HG03280 (cell line): Measurements from ENCODE around the gene NBL1.

Source experiments
- ATAC-seq: cut with Tn5 transposase; IDR thresholded peaks from one replicate; pipeline ENCODE4 v1.9.1; 2021; ENCODE audit warnings: mild to moderate bottlenecking, moderate library complexity; ENCODE audit not compliant: unreplicated experiment

The NBL1 gene

DNA sequence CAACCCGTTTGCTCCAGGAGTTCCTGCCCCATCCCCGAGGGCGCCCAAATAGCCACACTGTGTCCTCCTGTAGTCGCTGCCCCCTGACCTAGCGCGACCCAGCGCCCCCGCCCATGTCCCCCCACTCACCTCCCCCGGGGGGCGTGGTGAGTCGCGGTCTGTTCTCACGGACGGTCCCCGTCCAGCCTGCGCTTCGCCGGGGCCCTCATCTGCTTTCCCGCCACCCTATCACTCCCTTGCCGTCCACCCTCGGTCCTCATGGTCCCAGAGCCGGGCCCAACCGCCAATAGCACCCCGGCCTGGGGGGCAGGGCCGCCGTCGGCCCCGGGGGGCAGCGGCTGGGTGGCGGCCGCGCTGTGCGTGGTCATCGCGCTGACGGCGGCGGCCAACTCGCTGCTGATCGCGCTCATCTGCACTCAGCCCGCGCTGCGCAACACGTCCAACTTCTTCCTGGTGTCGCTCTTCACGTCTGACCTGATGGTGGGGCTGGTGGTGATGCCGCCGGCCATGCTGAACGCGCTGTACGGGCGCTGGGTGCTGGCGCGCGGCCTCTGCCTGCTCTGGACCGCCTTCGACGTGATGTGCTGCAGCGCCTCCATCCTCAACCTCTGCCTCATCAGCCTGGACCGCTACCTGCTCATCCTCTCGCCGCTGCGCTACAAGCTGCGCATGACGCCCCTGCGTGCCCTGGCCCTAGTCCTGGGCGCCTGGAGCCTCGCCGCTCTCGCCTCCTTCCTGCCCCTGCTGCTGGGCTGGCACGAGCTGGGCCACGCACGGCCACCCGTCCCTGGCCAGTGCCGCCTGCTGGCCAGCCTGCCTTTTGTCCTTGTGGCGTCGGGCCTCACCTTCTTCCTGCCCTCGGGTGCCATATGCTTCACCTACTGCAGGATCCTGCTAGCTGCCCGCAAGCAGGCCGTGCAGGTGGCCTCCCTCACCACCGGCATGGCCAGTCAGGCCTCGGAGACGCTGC, 21.7 kb downstream of the NBL1 start:
- ATAC-seq, result no peak

DNA sequence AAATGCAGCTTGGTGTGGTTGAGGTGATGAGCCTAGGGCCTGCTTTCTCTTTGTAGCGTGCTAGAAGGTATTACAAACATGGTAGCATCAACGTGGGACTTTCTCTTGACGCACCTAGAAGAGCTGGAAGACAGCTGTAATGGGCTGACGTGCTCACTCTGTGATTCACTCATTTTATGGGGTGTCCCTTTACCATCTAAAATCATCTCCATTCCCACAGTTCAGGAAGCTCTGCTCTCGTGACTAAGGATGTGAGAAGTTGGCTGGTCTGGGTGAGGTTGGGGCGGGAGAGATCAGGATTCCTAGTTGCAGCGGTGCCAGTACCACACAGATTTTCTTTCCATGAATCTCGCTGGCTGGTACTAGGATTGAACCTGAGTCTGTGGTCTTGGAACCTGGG, 24.8 kb downstream of the NBL1 start:
- no peak for ATAC-seq

- ATAC-seq, result no peak
Observed at GRCh38 chr1:19670787-19671186, 26.7 kb downstream of the NBL1 start.

DNA sequence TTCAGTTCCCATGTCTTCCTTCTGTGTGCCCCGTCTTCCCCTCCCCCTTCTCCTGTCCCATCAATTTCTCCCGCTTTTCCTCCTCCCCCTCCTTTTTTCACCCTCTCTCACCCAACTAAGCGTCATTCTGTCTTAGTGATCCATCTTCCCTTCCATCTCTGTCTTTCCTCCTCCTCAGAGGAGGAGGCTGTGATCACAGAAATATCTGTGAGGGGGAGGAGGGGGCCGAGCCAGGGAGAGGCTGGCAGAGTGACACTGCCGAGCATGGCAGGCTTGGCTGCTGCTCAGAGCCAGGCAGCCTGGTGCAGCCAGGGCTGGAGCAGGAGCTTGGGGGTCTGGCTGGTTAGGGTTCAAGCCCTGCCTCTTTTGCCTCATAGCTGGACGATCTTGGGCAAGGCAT, 28.1 kb downstream of the NBL1 start:
- no peak for ATAC-seq

DNA sequence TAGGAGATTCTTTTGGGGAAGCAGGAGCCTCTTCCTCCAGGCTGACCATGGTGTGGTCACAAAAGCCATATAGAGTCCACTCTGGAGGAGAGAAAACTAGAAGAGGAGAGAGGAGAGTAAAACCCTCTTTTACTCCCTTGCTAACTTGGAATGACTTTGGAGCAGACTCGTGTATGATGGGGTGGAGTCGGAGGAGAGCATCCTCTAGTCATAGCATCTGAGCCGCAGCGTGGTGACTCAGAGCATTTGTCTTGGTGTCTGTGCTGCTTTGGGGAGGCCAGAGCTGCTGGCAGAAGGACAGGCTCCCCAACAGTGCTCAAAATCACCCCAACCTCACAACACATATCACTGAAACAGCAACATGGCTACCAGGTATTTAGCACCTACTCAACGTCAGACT, 31.7 kb downstream of the NBL1 start:
- no peak for ATAC-seq

DNA sequence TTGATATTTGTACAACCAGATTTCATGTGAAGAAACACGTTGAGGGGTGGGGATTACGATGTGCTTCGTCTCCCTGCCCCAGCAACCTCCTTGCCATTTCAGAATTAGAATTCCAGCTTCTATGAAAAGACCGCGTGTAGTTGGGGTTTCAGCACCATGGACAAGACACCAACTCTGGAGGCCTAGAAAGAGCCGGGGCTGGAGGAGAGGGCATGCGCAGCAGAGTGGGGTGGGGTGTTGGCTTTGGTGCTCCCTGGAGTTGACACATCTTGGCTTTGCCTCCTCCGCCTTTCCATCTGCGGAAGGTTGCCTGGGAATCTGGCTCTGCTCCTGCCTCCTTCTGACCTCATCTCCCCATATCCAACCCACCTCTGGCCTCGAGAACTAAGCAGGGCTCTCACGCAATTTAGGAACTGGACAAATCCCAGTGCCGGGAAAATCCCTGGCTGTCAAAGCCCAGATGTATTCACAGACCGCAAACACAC, 32.4 kb downstream of the NBL1 start:
- no peak for ATAC-seq

- no peak for ATAC-seq
Observed at GRCh38 chr1:19678493-19678892, 34.4 kb downstream of the NBL1 start.

DNA sequence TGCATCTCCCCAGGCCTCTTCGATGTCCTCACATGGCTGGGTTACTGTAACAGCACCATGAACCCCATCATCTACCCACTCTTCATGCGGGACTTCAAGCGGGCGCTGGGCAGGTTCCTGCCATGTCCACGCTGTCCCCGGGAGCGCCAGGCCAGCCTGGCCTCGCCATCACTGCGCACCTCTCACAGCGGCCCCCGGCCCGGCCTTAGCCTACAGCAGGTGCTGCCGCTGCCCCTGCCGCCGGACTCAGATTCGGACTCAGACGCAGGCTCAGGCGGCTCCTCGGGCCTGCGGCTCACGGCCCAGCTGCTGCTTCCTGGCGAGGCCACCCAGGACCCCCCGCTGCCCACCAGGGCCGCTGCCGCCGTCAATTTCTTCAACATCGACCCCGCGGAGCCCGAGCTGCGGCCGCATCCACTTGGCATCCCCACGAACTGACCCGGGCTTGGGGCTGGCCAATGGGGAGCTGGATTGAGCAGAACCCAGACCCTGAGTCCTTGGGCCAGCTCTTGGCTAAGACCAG, 34.9 kb downstream of the NBL1 start:
- ATAC-seq, result no peak

GRCh38 chr1:19679691-19680090, 35.6 kb downstream of the NBL1 start:
- no peak for ATAC-seq

GRCh38 chr1:19680644-19681043, 36.5 kb downstream of the NBL1 start:
- no peak for ATAC-seq

DNA sequence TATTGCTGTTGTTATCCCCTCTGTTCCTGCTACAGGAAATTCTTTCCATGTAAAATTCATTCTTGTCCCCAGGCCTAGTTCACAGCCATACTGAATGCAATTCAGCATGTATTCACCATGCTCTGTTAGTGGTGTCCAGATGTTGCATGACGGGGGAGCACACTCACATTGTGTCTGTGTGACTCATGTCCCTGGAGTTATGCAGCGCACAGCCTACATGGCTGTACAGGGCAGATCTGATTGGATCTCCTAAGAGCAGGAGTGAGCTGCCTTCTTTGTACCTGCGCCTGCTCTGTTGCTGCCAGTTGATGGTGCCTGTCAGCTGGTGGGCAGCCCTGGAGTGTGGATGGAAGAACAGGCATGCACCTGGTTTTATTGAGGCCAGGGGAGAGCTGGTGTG, 38.1 kb downstream of the NBL1 start:
- no peak for ATAC-seq

DNA sequence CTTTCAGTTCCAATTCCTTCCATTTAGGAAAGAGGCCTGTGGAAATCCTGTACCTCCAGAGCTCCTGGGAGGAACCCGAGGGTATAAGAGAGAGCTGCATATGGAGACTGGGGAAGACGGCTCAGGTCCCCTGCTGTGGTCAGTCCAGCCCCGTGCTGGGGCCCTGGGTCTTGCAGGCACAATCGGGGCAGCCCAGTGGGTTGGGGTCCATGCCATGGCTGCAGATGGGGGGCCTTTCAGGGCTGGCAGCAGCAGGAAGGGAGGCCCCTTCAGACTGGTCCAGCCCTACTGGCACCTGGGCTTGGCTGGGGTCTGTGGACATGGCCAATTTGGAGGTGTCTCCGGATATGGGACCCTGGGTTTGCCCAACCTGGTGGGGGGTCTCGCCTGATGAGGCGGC, 38.8 kb downstream of the NBL1 start:
- no peak for ATAC-seq

DNA sequence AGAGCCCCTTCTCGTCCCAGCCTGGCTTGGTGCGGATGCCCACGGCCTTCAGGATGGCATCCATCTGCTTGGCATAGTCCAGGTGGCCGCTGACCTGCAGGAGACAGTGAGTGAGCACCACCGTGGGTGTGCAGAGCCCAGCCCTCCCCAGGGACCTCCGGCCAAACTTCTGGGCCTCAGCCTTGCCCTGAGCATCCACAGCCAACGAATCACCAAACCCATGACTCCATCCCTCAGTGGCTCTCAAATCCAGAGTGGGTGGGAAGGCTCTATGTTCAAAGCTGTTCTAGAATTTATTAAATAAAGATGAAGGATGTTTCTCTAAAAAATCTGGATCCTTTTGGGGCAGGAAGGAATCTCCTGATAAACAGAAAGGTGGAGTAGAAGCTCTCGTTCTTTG, 39.2 kb downstream of the NBL1 start:
- ATAC-seq, result no peak

DNA sequence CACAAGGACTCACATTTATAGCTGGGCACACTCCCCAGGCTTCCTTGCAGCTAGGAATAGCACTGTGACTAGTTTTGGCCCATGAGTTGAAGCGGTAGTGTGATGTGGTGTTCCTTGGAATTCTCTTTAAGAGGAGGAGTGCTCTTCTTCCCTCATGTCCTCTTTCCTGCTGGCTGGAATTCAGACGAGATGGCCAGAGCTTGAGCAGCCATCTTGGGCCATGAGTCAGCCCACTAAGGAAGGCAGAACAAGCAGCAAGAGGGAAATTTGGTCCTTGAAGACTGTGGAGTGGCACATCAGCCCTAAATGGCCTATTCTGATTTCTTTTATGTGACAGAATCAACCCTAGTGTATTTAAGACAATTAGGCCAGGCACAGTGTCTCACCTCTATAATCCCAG, 40.6 kb downstream of the NBL1 start:
- no peak for ATAC-seq

DNA sequence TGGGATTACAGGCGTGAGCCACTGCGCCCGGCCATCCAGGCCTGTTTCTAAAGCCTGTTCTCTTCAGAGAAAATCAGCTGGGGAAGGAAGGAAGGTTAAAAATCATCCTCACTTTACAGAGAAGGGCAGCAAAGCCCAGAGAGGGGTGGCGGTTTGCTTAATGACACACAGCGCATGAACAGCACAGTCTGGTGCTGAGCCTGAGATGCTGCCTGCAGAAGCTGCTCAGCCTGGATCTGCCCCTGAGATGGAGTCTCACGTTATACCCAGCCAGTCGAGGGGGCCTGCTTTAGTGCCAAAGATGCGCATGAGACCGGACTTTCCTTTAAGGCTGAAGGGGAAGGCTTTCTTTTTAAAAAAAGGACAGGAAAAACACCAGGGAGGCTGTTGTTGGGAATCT, 41.9 kb downstream of the NBL1 start:
- ATAC-seq, result no peak

GRCh38 chr1:19687414-19687813, 43.3 kb downstream of the NBL1 start:
- ATAC-seq, result no peak

DNA sequence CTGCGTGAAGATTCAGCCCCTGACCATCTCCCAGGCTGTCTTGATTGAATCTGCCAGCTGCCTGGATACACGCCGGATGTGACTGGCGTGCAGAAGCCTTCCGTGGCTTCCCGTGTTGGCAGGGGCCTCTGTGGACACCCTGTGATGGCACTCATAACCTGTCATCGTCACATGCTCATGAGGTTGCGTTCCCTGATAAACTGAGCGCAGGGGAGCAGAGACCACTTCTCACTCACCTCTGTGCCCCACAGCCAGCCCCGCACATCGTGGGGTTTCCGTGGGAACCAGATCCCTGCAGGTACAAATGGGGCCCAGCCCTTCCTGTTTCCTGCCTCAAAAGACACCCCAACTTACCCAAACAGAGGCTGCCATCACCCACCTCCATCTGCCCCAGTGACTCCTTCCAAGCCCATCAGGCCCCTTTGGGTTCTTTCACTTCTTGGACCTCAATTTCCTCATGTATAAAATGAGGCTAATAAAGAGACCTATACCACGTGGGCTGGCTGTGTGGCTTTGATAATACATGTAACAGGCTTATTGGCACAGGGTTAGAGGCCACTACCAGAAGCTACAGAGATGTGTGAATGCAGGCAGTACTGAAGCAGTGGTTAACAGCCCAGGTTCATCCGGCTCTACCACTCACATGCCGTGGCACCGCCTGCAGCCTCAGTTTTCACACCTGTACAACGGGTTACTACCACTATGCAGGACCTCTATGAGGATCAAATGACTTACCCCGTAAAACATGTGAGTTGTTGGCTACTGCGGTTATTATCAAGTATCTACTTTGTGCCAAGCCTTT, 44.1 kb downstream of the NBL1 start:
- no peak for ATAC-seq

- no peak for ATAC-seq
Observed at GRCh38 chr1:19689085-19689757, 45.1 kb downstream of the NBL1 start.

DNA sequence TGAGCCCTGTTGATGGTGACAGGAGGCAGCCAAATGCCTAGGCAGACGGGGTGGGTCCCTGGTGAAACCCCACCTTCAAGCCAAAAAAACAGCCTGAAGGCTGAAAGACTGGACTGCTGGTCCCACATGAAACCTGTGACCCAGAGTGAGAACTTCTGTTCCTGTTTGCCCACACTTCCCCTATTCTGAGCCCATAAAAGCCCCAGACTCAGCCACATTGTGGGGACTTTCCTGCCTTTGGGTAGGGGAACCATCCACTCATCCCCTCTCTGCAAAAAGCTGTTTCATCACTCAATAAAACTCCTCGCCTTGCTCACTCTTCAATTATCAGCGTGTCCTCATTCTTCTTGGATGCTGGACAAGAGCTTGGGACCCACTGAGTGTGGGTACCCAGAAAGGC, 45.7 kb downstream of the NBL1 start:
- ATAC-seq, result no peak

- no peak for ATAC-seq
Observed at GRCh38 chr1:19690342-19690741, 46.2 kb downstream of the NBL1 start.

DNA sequence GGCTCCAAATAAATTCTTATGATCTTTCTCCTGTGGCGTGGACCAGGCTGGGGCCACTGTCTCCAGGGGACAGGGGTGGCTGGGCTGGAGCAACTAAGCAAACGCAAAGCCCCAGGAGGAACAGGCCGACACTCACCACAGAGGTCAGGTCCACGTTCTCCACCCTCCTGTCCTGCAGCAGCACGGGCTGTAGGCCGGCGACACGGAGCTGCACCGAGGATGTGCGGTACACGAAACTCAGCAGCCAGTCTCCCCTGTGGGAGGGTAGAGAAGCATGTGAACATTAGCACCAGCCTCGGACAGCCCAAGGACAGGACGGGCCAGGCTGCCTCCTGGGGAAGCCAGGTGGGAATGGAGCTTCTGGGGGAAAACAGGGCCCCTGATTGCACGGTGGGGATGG, 50.2 kb downstream of the NBL1 start:
- no peak for ATAC-seq
